IPS-18a (cell line): ENCODE data around the gene CDNF.
"Not testable (repeated sequence)": the region's sequence is repeated elsewhere in the genome, so short reads cannot be mapped to it uniquely, and the experiment has no call there.

Experiments
- H3K27ac ChIP-seq: one replicate; pipeline ENCODE4 v1.5.1; 2013; ENCODE audit warnings: low read length
- H3K27me3 ChIP-seq: one replicate; pipeline ENCODE4 v1.6.1; 2013; ENCODE audit warnings: mild to moderate bottlenecking, low read length; ENCODE audit not compliant: control insufficient read depth, insufficient read depth
- H3K36me3 ChIP-seq: one replicate; pipeline ENCODE4 v1.6.1; 2013; ENCODE audit warnings: low read depth, low read length; ENCODE audit not compliant: control insufficient read depth
- H3K4me1 ChIP-seq: one replicate; pipeline ENCODE4 v1.6.1; 2013; ENCODE audit warnings: low read depth, low read length; ENCODE audit not compliant: control insufficient read depth
- H3K4me3 ChIP-seq: one replicate; pipeline ENCODE4 v1.5.1; 2013; ENCODE audit warnings: low read length
- H3K9ac ChIP-seq: one replicate; pipeline ENCODE4 v1.6.1; 2013; ENCODE audit warnings: mild to moderate bottlenecking, low read length, moderate library complexity
- H3K9me3 ChIP-seq: one replicate; pipeline ENCODE4 v1.6.1; 2013; ENCODE audit warnings: low read depth, low read length; ENCODE audit not compliant: control insufficient read depth

Gene CDNF

GRCh38 chr10:14816717-14817116 lies 21.1 kb downstream of the CDNF start:
- H3K4me3 ChIP-seq, H3K9ac ChIP-seq, H3K4me1 ChIP-seq: not testable (repeated sequence)

GRCh38 chr10:14815681-14816080 lies 22.2 kb downstream of the CDNF start:
- Histone ChIP-seq H3K9ac (no peak overlapping the region), H3K9me3 (no peaks in the 10 kb centered on the region), H3K27ac (no peak overlapping the region), H3K36me3 (no peaks in the 10 kb centered on the region), H3K4me3 (no peak overlapping the region), H3K27me3 (no peaks in the 10 kb centered on the region), H3K4me1 (peaks cover 2% of the 10 kb centered on the region)

More at GRCh38 chr10:14816717-14817116, 21.1 kb downstream of the CDNF start:
- not testable (repeated sequence) for H3K9me3 ChIP-seq, H3K36me3 ChIP-seq, H3K27ac ChIP-seq, H3K27me3 ChIP-seq

- no peaks in the 10 kb centered on the region for H3K27me3 ChIP-seq
- H3K9me3 ChIP-seq, result no peaks in the 10 kb centered on the region
- H3K4me3 ChIP-seq, result no peak overlapping the region
- H3K9ac ChIP-seq, result no peak overlapping the region
- H3K4me1 ChIP-seq, result no peaks in the 10 kb centered on the region
- H3K36me3 ChIP-seq, result no peaks in the 10 kb centered on the region
- H3K27ac ChIP-seq, result no peak overlapping the region
These were observed 25.6 kb downstream of the CDNF start for GRCh38 chr10:14812271-14812670.

- no peak overlapping the region for H3K27ac ChIP-seq
- H3K4me3 ChIP-seq, result no peak overlapping the region
- no peaks in the 10 kb centered on the region for H3K27me3 ChIP-seq
- H3K9me3 ChIP-seq, result no peaks in the 10 kb centered on the region
- no peaks in the 10 kb centered on the region for H3K4me1 ChIP-seq
- H3K9ac ChIP-seq, result no peak overlapping the region
- H3K36me3 ChIP-seq, result no peaks in the 10 kb centered on the region
These were observed 26.6 kb downstream of the CDNF start for GRCh38 chr10:14810969-14811953.

GRCh38 chr10:14806318-14806717 lies 31.5 kb downstream of the CDNF start:
- H3K9ac ChIP-seq, result no peak overlapping the region
- H3K9me3 ChIP-seq, result no peaks in the 10 kb centered on the region
- H3K4me1 ChIP-seq, result no peaks in the 10 kb centered on the region
- H3K4me3 ChIP-seq, result no peak overlapping the region
- H3K36me3 ChIP-seq, result no peaks in the 10 kb centered on the region
- no peaks in the 10 kb centered on the region for H3K27me3 ChIP-seq
- no peak overlapping the region for H3K27ac ChIP-seq

GRCh38 chr10:14803827-14804226 lies 34.0 kb downstream of the CDNF start:
- Histone ChIP-seq H3K9ac (no peak overlapping the region), H3K36me3 (no peaks in the 10 kb centered on the region), H3K4me3 (no peak overlapping the region), H3K4me1 (no peaks in the 10 kb centered on the region), H3K27me3 (no peaks in the 10 kb centered on the region), H3K27ac (no peak overlapping the region), H3K9me3 (no peaks in the 10 kb centered on the region)

- H3K27me3 ChIP-seq, result no peaks in the 10 kb centered on the region
- no peaks in the 10 kb centered on the region for H3K9me3 ChIP-seq
- no peak overlapping the region for H3K4me3 ChIP-seq
These were observed 36.1 kb downstream of the CDNF start for GRCh38 chr10:14801723-14802122.

GRCh38 chr10:14800397-14800796 lies 37.4 kb downstream of the CDNF start:
- Histone ChIP-seq H3K9ac (no peak overlapping the region), H3K9me3 (no peaks in the 10 kb centered on the region), H3K4me3 (no peak overlapping the region), H3K27ac (no peak overlapping the region), H3K27me3 (no peaks in the 10 kb centered on the region), H3K4me1 (no peaks in the 10 kb centered on the region), H3K36me3 (no peaks in the 10 kb centered on the region)

More at GRCh38 chr10:14801723-14802122, 36.1 kb downstream of the CDNF start:
- Histone ChIP-seq H3K9ac (no peak overlapping the region), H3K36me3 (no peaks in the 10 kb centered on the region), H3K4me1 (no peaks in the 10 kb centered on the region), H3K27ac (no peak overlapping the region)

GRCh38 chr10:14798636-14799035 lies 39.2 kb downstream of the CDNF start:
- no peaks in the 10 kb centered on the region for H3K36me3 ChIP-seq
- H3K9ac ChIP-seq, result no peak overlapping the region
- H3K27me3 ChIP-seq, result no peaks in the 10 kb centered on the region
- no peaks in the 10 kb centered on the region for H3K4me1 ChIP-seq
- no peak overlapping the region for H3K4me3 ChIP-seq
- H3K27ac ChIP-seq, result no peak overlapping the region
- no peaks in the 10 kb centered on the region for H3K9me3 ChIP-seq

- Histone ChIP-seq H3K36me3 (no peaks in the 10 kb centered on the region), H3K27me3 (no peaks in the 10 kb centered on the region), H3K9me3 (no peaks in the 10 kb centered on the region), H3K4me3 (no peak overlapping the region), H3K9ac (no peak overlapping the region), H3K27ac (no peak overlapping the region), H3K4me1 (no peaks in the 10 kb centered on the region)
These were observed 49.9 kb downstream of the CDNF start for GRCh38 chr10:14787938-14788337.

- Histone ChIP-seq H3K27me3 (no peaks in the 10 kb centered on the region), H3K27ac (no peak overlapping the region), H3K9me3 (no peaks in the 10 kb centered on the region), H3K36me3 (no peaks in the 10 kb centered on the region), H3K9ac (no peak overlapping the region), H3K4me3 (no peak overlapping the region), H3K4me1 (no peaks in the 10 kb centered on the region)
These were observed 53.3 kb downstream of the CDNF start for GRCh38 chr10:14784459-14785055.
